GM19328 (cell line): ENCODE results near the gene CACNA1F.
A peak's percentile ranks its signal among the peaks of the same experiment; 100 is the strongest.

Source experiments
- ATAC-seq: cut with Tn5 transposase; IDR thresholded peaks from one replicate; pipeline ENCODE4 v1.9.1; 2021; ENCODE audit warnings: mild to moderate bottlenecking, moderate library complexity; ENCODE audit not compliant: unreplicated experiment

CACNA1F gene

GRCh38 chrX:49155900-49156837 is 77.0 kb downstream of the CACNA1F start:
- peak; percentile 70 for ATAC-seq

- ATAC-seq, result no peak
Measured at GRCh38 chrX:49155243-49155899, 77.8 kb downstream of the CACNA1F start.
